Mucosa of rectum (tissue), 2 donors: Measurements from ENCODE around the gene IKZF1.

Experiments
- H3K27ac ChIP-seq, 2 donors: one replicate each; pipeline ENCODE4 v1.7.0; 2013; ENCODE audit warnings: inconsistent platforms in 2 of 2, low read depth in 2 of 2, low read length in 2 of 2
- H3K27me3 ChIP-seq, 2 donors: one replicate each; pipeline ENCODE4 v1.7.0; 2013; ENCODE audit warnings: low read length in 2 of 2; ENCODE audit not compliant: control insufficient read depth in 2 of 2, insufficient read depth in 2 of 2
- H3K36me3 ChIP-seq, 2 donors: one replicate each; pipeline ENCODE4 v1.7.0; 2013; ENCODE audit warnings: low read length in 2 of 2; ENCODE audit not compliant: control insufficient read depth in 2 of 2, insufficient read depth in 2 of 2
- H3K4me1 ChIP-seq, 2 donors: one replicate each; pipeline ENCODE4 v1.7.0; 2013; ENCODE audit warnings: low read length in 2 of 2, mild to moderate bottlenecking in 1 of 2; ENCODE audit not compliant: control insufficient read depth in 2 of 2, insufficient read depth in 2 of 2
- H3K4me3 ChIP-seq, 2 donors: one replicate each; pipeline ENCODE4 v1.7.0; 2013; ENCODE audit warnings: low read length in 2 of 2
- H3K9ac ChIP-seq, 2 donors: one replicate each; pipeline ENCODE4 v1.7.0; 2013; ENCODE audit warnings: low read length in 2 of 2, low read depth in 1 of 2, mild to moderate bottlenecking in 1 of 2
- H3K9me3 ChIP-seq, 2 donors: one replicate each; pipeline ENCODE4 v1.7.0; 2013; ENCODE audit warnings: low read length in 2 of 2; ENCODE audit not compliant: control insufficient read depth in 2 of 2
- donor health status: healthy.
- donor health status: Normal muscosa, but diverticular disease.

The IKZF1 gene

DNA sequence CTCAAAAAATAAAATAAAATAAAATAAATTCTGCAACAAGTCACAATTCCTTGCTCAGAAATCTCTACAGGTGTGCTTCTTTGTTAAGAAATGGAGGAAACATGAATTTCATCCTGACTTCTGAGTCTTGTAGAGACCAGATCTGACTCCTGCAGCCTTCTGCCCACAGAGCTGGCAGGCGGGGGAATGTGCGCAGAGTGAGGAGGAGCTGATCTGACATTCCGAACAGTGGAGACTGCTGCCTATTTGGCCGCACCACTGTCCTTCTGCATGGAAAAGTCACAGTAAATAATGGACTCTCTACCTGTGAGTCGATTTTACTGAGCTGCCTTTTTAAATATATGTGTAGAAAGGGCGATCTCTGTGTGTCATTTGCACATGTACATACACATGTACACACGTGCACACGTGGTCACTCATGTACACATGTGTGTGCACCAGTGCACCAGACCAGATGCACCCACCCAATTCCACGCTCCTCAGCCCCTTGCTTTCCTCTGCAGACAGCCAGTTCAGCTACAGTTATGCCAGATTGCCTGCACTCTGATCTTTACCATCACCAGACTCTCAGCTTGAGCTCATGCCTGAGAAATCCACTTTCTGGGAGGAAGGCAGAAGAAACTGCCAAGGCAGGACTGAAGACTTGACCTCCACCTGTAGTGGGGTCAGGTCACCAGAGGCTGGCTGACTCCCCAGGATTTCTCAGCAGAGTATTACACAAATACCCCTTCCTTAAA lies 54.9 kb downstream of the IKZF1 start:
- peaks cover 0 to 7% of the 10 kb centered on the region in 2 donors for H3K36me3 ChIP-seq
- H3K4me1 ChIP-seq = peaks cover 0 to 9% of the 10 kb centered on the region in 2 donors
- H3K9ac ChIP-seq = no peak overlapping the region
- peak overlapping the region in 1 of 2 donors; percentile 39 for H3K27ac ChIP-seq
- no peaks in the 10 kb centered on the region for H3K27me3 ChIP-seq
- no peak overlapping the region for H3K4me3 ChIP-seq
- H3K9me3 ChIP-seq = no peaks in the 10 kb centered on the region

- no peaks in the 10 kb centered on the region for H3K27me3 ChIP-seq
- H3K9ac ChIP-seq = peak overlapping the region in 1 of 2 donors; percentile 8
- H3K4me1 ChIP-seq = peaks cover 0 to 9% of the 10 kb centered on the region in 2 donors
- H3K9me3 ChIP-seq = no peaks in the 10 kb centered on the region
- peaks cover 0 to 7% of the 10 kb centered on the region in 2 donors for H3K36me3 ChIP-seq
- H3K4me3 ChIP-seq = no peak overlapping the region
- peak overlapping the region in 1 of 2 donors; percentile 39 for H3K27ac ChIP-seq
Measured at GRCh38 chr7:50359995-50360925, 55.7 kb downstream of the IKZF1 start.

DNA sequence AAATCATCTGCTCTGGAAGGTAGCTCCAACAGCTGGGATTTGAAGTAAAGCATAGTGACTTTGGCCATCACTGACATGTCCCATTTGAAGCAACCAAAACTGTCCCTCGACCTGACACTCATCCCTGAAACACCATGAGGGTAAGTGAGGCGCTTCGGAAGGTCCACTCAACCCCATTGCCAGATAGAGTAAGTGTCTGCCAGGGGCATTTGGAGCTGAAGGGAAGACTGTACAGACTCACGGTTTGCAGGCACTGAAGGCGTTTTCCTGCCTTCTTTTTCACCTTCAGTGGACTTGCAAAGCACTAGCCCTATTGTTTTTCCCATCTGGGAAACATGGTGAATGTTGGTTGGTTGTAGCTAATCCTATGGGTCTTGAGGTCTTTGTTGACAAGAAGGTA lies 57.6 kb downstream of the IKZF1 start:
- peak overlapping the region in 1 of 2 donors; percentile 54 for H3K27ac ChIP-seq
- H3K9me3 ChIP-seq = no peaks in the 10 kb centered on the region
- peaks cover 0 to 7% of the 10 kb centered on the region in 2 donors for H3K36me3 ChIP-seq
- H3K9ac ChIP-seq = no peak overlapping the region
- H3K27me3 ChIP-seq = no peaks in the 10 kb centered on the region
- no peak overlapping the region for H3K4me3 ChIP-seq
- H3K4me1 ChIP-seq = peaks cover 0 to 9% of the 10 kb centered on the region in 2 donors

- Histone ChIP-seq H3K27me3 (no peaks in the 10 kb centered on the region), H3K36me3 (peaks cover 0 to 7% of the 10 kb centered on the region in 2 donors), H3K9ac (no peak overlapping the region), H3K27ac (peak overlapping the region in 1 of 2 donors; percentile 54), H3K9me3 (no peaks in the 10 kb centered on the region), H3K4me1 (peaks cover 0 to 6% of the 10 kb centered on the region in 2 donors), H3K4me3 (no peak overlapping the region)
Measured at GRCh38 chr7:50362712-50363282, 58.3 kb downstream of the IKZF1 start.

GRCh38 chr7:50363327-50364060 lies 59.0 kb downstream of the IKZF1 start:
- H3K4me1 ChIP-seq = peaks cover 0 to 6% of the 10 kb centered on the region in 2 donors
- H3K9me3 ChIP-seq = no peaks in the 10 kb centered on the region
- H3K27me3 ChIP-seq = no peaks in the 10 kb centered on the region
- H3K9ac ChIP-seq = no peak overlapping the region
- H3K4me3 ChIP-seq = no peak overlapping the region
- H3K36me3 ChIP-seq = peaks cover 0 to 7% of the 10 kb centered on the region in 2 donors
- peak overlapping the region in 1 of 2 donors; percentile 54 for H3K27ac ChIP-seq

- H3K9ac ChIP-seq = no peak overlapping the region
Measured at GRCh38 chr7:50364645-50365044, 60.1 kb downstream of the IKZF1 start.

GRCh38 chr7:50366311-50366710 lies 61.8 kb downstream of the IKZF1 start:
- H3K27me3 ChIP-seq = no peaks in the 10 kb centered on the region
- no peak overlapping the region for H3K27ac ChIP-seq
- peaks cover 2 to 4% of the 10 kb centered on the region in 2 donors for H3K9me3 ChIP-seq
- no peak overlapping the region for H3K9ac ChIP-seq
- H3K36me3 ChIP-seq = no peaks in the 10 kb centered on the region
- peaks cover 0 to 3% of the 10 kb centered on the region in 2 donors for H3K4me1 ChIP-seq
- H3K4me3 ChIP-seq = no peak overlapping the region

More at GRCh38 chr7:50364645-50365044, 60.1 kb downstream of the IKZF1 start:
- peaks cover 0 to 6% of the 10 kb centered on the region in 2 donors for H3K4me1 ChIP-seq
- H3K27ac ChIP-seq = no peak overlapping the region
- no peaks in the 10 kb centered on the region for H3K27me3 ChIP-seq
- H3K4me3 ChIP-seq = no peak overlapping the region
- H3K9me3 ChIP-seq = peaks cover 2 to 4% of the 10 kb centered on the region in 2 donors
- H3K36me3 ChIP-seq = peaks cover 0 to 2% of the 10 kb centered on the region in 2 donors

- Histone ChIP-seq H3K9ac (no peak overlapping the region), H3K27ac (no peak overlapping the region), H3K4me3 (no peak overlapping the region), H3K27me3 (no peaks in the 10 kb centered on the region), H3K4me1 (peaks cover 0 to 3% of the 10 kb centered on the region in 2 donors), H3K9me3 (peaks cover 2 to 4% of the 10 kb centered on the region in 2 donors), H3K36me3 (no peaks in the 10 kb centered on the region)
Measured at GRCh38 chr7:50367100-50367499, 62.6 kb downstream of the IKZF1 start.

- no peak overlapping the region for H3K27ac ChIP-seq
- H3K27me3 ChIP-seq = no peaks in the 10 kb centered on the region
- no peak overlapping the region for H3K4me3 ChIP-seq
- peaks cover 0 to 2% of the 10 kb centered on the region in 2 donors for H3K4me1 ChIP-seq
- peaks cover 2 to 4% of the 10 kb centered on the region in 2 donors for H3K9me3 ChIP-seq
- no peak overlapping the region for H3K9ac ChIP-seq
- H3K36me3 ChIP-seq = no peaks in the 10 kb centered on the region
Measured at GRCh38 chr7:50367570-50367969, 63.1 kb downstream of the IKZF1 start.
